GM18526 (cell line): ENCODE measurements around the gene ETHE1.

ENCODE experiments used
- POLR2A ChIP-seq: IDR thresholded peaks from 3 replicates; pipeline ENCODE4 v1.6.1; 2011; ENCODE audit not compliant: insufficient read length; ENCODE audit errors: extremely low read depth

ETHE1 gene

DNA sequence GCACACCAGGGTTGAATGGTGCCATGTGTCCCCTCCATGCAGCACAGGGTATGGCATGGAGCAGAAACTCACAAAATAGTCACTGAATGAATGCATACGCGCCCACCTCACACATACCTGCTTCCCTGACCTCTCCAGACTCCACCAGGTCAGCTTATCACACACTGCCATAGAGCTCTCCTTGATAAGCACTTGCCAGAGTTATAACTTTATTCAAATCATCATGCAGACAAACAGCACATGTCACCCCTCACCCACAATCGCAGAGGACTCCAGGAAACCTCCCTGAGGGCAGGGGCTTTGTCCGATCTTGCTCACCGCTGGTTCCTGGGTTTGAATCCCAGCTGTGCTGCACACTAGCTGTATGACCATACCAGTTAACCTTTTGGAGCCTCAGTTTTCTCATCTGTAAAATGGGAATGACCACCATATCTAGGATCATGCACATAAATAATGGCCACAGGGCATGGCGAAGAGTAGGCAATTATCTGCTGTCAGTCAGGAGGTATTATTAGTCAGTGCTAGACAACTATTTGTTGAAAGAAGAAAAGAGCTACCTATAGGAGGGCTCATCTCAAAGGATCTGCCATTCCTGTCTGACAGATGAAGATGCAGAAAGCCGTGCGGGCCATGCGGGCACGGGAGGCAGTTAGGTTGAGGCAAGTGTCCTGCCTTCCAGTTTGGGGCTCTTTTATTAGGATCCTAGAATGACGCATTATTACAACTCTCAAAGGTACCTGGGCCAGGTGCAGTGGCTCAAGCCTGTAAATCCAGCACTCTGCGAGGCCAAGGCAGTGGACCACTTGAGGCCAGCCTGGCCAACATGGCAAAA, 34.4 kb upstream of the ETHE1 start:
- TF ChIP-seq POLR2A: no peak

DNA sequence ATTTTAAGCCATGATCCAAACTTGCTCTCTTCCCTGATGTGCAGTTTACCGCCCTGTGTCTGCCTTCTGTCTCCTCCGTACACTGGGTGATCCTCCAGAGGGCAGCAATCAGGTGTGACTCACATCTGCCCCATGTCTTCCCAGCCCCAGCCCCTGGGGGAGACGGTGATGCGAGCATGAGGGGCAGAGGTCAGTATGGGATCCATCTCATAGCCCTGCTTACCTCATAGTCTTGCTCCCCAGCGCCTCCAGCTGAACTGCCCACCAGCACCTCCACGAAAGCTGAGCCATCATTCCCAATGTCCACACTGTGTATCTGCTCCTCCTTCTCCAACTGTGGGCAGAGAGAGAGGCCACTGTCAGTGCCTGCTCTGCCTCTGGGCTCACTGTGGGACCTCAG, 33.7 kb upstream of the ETHE1 start:
- no peak for TF ChIP-seq POLR2A

DNA sequence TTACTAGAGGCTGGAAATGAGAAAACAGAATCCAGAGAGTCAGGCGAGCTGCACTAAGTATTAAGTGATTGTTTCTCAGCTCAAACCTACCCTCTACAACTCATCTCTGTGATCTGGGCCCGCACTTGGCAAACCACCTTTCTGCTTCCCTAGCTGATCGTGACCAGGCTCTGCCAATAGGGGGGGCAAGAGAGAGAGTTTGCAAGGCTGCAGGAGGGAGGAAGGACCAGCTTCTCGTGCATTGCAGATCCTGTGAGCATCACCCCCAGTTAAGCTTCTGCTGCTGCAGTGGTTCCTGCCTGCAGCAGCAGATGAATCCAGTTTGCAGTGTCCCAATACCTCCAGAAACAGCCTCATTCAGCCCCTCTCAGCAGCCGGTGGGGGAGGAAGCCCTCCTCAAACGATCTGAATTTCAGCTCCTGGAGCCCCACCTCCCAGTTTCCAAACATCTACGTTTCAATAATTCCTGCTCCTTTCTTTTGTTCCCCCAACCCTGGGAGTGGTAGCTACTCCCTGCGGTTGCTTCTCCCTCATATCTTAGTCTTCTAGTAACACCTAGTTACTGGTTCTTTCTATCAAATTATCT, 28.3 kb upstream of the ETHE1 start:
- no peak for TF ChIP-seq POLR2A

DNA sequence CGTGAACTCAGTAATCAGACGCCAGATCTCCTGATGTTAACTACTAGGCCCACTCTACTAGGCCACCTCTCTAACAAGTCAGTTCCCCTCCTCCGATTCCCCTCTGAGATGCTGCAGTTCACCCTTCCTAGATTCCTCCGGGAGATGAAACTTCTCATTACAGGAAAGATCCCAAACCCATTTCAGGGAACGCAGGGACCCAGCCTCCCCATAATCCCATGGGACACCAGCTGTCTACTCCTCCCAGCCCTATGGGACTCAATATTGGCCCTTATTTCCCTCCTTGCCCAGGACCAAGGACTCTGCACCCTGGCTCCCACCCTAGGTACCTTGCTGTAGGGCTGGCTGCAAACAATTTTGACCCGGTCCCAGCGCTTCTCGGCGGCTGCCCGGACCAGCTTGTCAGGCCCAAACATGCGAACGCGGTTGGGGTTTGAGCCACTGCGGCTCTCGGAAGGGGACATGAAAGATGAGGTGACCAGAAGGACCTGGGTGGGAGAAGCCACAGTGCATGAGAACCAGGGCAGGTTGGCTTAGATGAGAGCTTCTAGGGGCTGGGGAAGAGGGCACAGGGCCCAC, 27.4 kb upstream of the ETHE1 start:
- no peak for TF ChIP-seq POLR2A

DNA sequence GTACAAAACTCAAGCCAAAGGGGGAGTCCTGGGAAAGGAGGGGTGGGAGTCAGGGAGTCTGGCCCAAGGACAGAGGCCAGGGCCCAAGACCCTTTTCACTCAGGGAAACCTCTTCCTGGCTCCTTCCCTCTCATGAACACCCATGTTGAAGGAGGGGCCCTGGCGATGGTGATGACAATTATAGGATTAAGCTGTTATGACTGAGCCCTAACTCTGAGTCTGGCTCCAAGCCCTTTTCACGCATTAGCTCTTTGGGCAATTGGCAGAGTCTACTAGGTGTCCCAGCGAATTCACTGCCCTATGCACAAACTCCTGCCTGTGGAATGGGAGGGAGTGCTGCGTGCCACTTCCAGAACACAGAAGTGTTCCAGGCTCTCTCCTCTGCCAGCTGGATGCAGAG, 26.7 kb upstream of the ETHE1 start:
- TF ChIP-seq POLR2A: no peak

DNA sequence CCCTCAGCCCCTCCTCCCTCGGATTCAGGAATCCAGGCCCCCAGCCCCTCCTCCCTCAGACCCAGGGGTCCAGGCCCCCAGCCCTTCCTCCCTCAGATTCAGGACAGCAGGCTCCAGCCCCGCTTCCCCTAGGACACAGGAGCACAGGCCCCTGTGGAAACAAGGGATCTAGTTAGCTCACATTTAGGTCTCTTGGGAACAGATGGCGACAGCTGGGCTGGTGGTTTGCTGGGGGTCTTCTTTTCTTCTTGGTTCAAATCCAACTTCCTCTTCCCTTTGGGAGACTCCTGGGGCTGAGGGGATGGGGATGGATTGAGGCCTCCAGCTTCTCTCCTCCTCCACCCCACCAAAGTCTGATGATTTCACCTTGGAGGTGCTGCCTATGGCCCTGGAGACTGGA, 25.6 kb upstream of the ETHE1 start:
- TF ChIP-seq POLR2A: no peak

DNA sequence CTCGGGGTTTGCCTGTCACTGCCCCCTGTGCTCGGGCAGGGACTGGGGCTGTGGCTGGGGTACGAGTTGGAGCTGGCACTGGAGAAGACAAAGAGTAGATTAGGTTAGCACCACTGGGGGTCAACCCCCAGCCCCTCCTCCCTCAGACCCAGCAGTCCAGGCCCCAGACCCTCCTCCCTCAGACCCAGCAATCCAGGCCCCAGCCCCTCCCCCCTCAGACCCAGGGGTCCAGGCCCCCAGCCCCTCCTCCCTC, 25.1 kb upstream of the ETHE1 start:
- TF ChIP-seq POLR2A: no peak

DNA sequence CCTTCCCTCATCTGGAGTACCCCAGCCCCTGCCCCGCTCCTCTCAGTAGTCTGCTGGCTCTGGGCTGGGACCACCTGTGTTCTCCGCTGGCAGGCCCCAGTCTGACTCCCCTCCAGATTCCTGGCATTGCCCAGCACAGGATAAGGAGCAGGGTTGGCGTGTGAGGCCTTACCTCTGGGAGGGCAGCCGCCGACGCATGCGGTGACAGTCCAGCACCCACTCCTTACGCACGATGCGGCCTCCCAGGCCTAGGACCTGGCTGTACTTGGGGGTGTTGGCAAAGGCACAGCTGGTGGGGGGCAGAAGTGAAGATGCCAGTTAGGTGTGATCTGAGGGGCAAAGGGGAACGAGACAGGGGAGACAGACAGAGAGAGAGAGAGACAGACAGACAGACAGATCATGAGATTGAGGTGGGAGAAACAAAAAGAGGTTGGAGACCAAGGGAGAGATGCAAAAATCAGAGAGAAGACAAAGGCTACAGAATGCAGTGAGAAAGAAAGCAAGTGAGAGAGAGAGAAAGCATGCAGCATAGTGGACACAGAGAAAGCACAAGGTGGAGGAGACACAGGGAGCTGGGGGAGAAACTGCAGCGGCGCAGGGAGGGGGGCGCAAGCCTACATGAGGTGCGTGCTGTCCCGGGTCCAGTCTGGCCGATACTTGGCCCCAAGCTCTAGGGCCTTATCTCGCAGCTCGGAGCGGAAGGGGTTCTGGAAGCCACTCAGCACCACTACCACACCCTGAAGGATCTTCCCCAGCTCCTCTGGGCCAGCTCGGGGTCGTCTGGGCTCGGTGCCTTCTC, 24.6 kb upstream of the ETHE1 start:
- no peak for TF ChIP-seq POLR2A

DNA sequence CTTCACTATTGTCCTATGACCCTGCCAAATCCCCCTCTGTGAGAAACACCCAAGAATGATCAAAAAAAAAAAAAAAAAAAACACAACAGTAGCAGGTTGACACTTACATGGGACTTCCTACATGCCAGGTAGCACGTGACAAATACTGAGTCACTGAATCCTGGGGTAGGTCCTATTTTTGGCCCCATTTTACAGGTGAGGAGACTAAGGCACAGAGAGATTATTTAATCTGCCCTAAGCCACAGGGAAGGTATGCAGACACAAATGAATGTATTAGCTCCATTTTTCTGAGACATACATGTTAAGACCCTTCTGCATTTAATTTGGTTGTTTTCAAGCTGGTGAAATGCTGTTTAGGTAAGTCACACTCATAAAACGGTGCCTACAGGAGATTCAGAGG, 21.7 kb upstream of the ETHE1 start:
- no peak for TF ChIP-seq POLR2A

DNA sequence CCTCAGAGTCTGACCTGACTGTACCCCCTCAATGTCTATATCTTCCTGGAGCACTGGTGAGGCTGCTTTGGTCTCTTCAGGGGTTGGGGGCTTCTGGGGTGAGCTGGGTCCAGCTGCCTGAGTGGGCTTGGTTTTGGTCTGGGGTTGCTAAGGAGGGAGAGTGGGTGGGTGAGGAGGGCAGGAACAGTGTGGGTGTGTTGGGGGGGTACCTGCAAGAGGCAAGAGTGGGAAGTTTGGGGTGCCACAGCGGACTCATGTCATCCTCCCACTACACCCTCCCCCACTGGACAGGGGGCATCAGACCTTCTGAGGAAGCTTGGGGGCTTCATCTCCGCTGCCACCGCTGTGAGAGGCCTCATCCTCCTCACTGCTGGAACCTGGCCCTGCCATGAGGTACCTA, 19.6 kb upstream of the ETHE1 start:
- TF ChIP-seq POLR2A: no peak

DNA sequence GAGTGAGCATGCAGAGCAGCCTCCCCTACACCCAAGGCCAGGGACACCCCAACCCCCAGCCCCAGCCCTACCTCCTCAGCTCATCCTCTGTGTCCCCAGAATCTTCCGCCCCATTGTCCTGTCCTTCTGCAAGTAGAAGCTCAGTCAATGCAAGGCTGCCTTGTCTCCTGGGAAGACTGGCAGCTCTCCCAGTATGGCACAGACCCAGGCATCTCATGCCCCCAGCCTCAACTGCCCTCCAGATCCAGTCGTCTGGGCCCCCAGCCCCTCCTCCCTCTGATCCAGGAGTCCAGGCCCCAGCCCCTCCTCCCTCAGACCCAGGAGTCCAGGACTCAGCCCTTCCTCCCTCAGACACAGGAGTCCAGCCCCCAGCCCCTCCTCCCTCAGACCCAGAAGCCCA, 19.0 kb upstream of the ETHE1 start:
- no peak for TF ChIP-seq POLR2A

DNA sequence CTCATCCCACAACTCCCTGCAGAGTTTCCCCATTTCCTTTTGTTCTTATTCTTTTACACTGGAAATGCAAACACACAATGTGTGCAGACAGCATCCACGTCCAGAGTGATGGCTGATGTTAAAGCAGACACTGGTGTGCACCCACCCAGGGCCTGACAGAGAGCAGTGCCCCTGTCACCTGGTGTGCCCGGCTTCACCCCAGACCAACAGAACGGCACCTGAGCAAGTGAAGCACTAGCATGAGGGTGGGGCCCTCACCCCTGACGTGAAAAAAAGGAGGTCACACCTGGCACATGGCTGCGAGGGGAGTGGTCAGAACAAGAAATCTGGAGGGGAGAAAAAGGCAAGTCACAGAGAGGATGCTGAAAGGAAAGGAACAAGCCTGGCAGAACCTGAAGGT, 18.3 kb upstream of the ETHE1 start:
- no peak for TF ChIP-seq POLR2A

DNA sequence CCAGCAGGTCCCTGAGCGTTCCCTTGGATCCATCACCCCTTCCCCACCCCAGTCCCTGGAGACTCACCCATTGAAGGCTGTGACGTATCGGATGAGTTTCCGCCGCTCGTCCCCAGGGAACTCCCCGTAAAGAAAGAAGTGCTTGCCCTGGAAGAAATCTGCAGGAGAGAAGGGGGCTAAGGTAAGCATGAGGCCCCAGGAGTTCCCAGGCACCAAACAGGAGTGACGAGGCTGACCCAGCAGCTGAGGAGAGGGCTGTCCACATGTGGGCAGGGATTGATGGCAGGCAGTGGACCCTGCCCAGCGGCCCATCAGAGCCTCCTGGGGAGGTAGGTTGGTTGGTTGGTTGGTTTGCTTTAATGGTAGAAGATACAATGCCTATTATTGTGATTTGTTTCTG, 17.1 kb upstream of the ETHE1 start:
- TF ChIP-seq POLR2A: no peak

DNA sequence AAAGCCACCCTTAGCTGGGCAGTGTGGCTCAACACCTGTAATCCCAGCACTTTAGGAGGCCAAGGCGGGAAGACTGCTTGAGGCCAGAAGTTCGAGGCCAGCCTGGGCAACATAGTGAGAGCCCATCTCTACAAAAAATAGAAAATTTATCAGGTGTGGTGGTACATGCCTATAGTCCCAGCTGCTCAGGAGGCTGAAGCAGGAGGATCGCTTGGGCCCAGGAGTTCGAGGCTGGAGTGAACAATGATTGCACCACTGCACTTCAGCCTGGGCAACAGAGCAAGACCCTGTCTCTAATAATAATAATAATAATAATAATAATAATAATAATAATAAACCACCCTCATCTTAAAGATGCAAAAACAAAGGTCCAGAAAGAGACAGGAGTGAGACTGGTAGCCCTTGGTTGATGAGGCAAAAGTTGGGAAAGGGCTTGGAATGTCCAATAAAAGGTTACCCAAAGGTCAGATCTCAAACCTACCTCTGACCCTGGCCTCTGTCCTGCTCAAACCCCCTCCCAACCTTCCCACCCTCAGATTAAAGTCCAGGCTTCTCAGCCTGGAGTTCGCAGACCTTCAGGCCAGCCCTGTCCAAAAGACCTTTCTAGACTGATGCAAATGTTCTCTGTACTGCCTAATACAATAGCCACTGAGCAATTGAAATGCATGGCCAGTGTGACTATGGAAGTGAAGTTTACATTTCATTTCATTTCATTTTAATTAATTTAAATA, 15.1 kb upstream of the ETHE1 start:
- TF ChIP-seq POLR2A: no peak

DNA sequence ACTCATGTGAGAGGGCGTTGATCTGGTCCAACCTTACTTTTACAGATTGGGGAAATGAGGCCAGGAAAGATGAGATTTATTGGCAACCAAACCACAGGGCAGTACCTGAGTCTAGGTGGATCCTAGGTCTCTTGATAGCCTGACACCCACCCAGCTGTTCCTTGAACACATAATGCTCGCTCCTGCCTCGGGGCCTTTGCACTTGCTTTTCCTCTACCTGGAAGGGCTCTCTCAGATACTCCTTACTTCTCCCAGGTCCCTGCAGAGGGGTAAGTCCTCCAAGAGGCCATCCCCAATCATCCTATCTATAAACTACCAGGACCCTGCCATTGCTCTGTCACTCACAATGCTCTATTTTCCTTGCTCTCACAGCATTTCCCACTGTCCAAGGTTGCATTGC, 13.4 kb upstream of the ETHE1 start:
- no peak for TF ChIP-seq POLR2A
